ENCODE measurements around the gene TMEM232. TPM values are rescaled to one million over a fixed set of nuclear protein-coding genes. Genes with fewer than 3 reads are reported as not detected.

Gene TMEM232
- total and polyA plus RNA-seq, 2 experiments from 2014 or later = 0.78 to 6.2 TPM

DNA sequence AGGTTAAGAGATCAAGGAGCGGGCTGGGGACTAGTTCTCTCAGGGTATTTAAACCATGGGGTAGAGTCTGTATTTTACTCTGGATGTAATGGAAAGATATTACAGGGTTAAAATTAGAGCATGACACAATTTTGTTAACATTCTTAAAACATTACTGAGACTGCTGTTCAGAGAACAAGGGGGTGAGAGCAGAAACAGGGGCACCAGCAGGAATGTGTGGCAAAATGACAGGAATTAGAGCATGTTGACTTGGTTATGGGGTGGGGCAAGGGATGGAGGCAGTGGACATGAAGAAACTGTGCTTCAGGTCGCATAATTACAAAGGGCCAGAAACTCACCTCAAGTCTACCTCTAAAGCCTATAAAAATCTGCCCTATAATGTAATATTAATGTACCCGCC, 75.0 kb downstream of the TMEM232 start:
- 64 to 73% methylated on average over 3 of the region's 3 CpGs for whole genome bisulfite sequencing, 2 experiments (ENCODE audit: low coverage in 1 of 2, low lambda C conversion rate in 2 of 2, missing lambda C conversion rate in 2 of 2)
- Histone ChIP-seq H3K27ac (no peak overlapping the region), H3K27me3 (replicated peaks; ENCODE audit: insufficient read depth) (no peaks in the 10 kb centered on the region), H2AFZ (peak overlapping the region; percentile 51; the same call in 1 of the 2 replicates), H3K4me3 (no peak overlapping the region), H3F3A (ENCODE audit: insufficient read depth) (no peaks in the 10 kb centered on the region), H3K4me1 (ENCODE audit: insufficient read depth) (peaks cover 13% of the 10 kb centered on the region), H3K9me2 (ENCODE audit: insufficient read depth) (no peaks in the 10 kb centered on the region), H3K36me3 (ENCODE audit: low read depth) (no peaks in the 10 kb centered on the region), H3K4me2 (ENCODE audit: unreplicated experiment) (peak overlapping the region; percentile 14), H3K79me2 (ENCODE audit: insufficient read depth) (no peaks in the 10 kb centered on the region), H4K20me1 (ENCODE audit: insufficient read depth) (no peaks in the 10 kb centered on the region), H3K9me3 (ENCODE audit: low read depth) (no peaks in the 10 kb centered on the region), H3K9ac (no peak overlapping the region)
- TF ChIP-seq EZH2phosphoT487 (IDR thresholded peaks at IDR 0.05; ENCODE audit: insufficient read depth, low read depth) (no peak), EZH2 (IDR thresholded peaks at IDR 0.05; ENCODE audit: insufficient read depth, poor library complexity, severe bottlenecking) (no peak)
- in situ Hi-C loops (cut with MboI) = no loop called here
- DNase-seq = peak; percentile 20

DNA sequence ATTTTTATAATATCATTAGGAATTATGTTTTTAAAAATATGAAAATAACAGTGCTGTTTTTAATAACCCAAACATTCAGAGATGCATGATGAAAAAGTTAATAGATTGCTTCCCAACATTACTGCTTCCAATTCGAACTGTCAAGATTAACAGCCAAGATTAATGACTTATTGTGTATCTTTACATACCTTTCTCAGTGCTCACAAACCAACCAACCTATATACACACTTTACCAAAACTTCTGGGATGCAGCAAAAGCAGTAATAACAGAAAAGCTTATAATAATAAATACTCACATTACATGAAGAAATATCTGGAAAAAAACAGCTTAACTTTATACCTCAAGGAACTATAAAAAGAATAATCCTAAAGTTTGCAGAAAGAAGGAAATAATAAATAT, 82.1 kb downstream of the TMEM232 start:
- Histone ChIP-seq H3K9me3 (ENCODE audit: low read depth) (no peaks in the 10 kb centered on the region), H3K36me3 (ENCODE audit: low read depth) (no peaks in the 10 kb centered on the region), H3K9ac (no peak overlapping the region), H3K4me2 (ENCODE audit: unreplicated experiment) (no peak overlapping the region), H3K4me1 (ENCODE audit: insufficient read depth) (no peaks in the 10 kb centered on the region), H3K79me2 (ENCODE audit: insufficient read depth) (no peaks in the 10 kb centered on the region), H2AFZ (no peak overlapping the region), H3K9me2 (ENCODE audit: insufficient read depth) (no peaks in the 10 kb centered on the region), H4K20me1 (ENCODE audit: insufficient read depth) (no peaks in the 10 kb centered on the region), H3K4me3 (no peak overlapping the region), H3F3A (ENCODE audit: insufficient read depth) (no peaks in the 10 kb centered on the region), H3K27me3 (replicated peaks; ENCODE audit: insufficient read depth) (no peaks in the 10 kb centered on the region), H3K27ac (no peak overlapping the region)
- WGBS, 2 experiments (ENCODE audit: low coverage in 1 of 2, low lambda C conversion rate in 2 of 2, missing lambda C conversion rate in 2 of 2) = 28 to 30% methylated on average over 1 of the region's 1 CpG
- TF ChIP-seq EZH2 (IDR thresholded peaks at IDR 0.05; ENCODE audit: insufficient read depth, poor library complexity, severe bottlenecking) = no peak
- no peak for TF ChIP-seq EZH2phosphoT487 (IDR thresholded peaks at IDR 0.05; ENCODE audit: insufficient read depth, low read depth)
- in situ Hi-C loops (cut with MboI) = no loop called here
- no peak for DNase-seq

- TF ChIP-seq EZH2 (IDR thresholded peaks at IDR 0.05; ENCODE audit: insufficient read depth, poor library complexity, severe bottlenecking) = no peak
- no peak for TF ChIP-seq EZH2phosphoT487 (IDR thresholded peaks at IDR 0.05; ENCODE audit: insufficient read depth, low read depth)
- H3K9me2 ChIP-seq (ENCODE audit: insufficient read depth) = peaks cover 2% of the 10 kb centered on the region; the same call in 1 of the 2 replicates
- H3K9ac ChIP-seq = no peak overlapping the region
- H2AFZ ChIP-seq = no peak overlapping the region
- H3K9me3 ChIP-seq (ENCODE audit: low read depth) = no peaks in the 10 kb centered on the region
- H3K4me1 ChIP-seq (ENCODE audit: insufficient read depth) = no peaks in the 10 kb centered on the region
- H3K4me2 ChIP-seq (ENCODE audit: unreplicated experiment) = no peak overlapping the region
- no peak overlapping the region for H3K27ac ChIP-seq
- no peaks in the 10 kb centered on the region for H3K36me3 ChIP-seq (ENCODE audit: low read depth)
- in situ Hi-C loops (cut with MboI) = no loop called here
- no peak overlapping the region for H3K4me3 ChIP-seq
- peak; percentile 4 for DNase-seq
- no peaks in the 10 kb centered on the region for H3K27me3 ChIP-seq (replicated peaks; ENCODE audit: insufficient read depth)
- no peaks in the 10 kb centered on the region for H4K20me1 ChIP-seq (ENCODE audit: insufficient read depth)
- no peaks in the 10 kb centered on the region for H3K79me2 ChIP-seq (ENCODE audit: insufficient read depth)
- 84 to 88% methylated on average over 3 of the region's 3 CpGs for WGBS, 2 experiments (ENCODE audit: low coverage in 1 of 2, low lambda C conversion rate in 2 of 2, missing lambda C conversion rate in 2 of 2)
- no peaks in the 10 kb centered on the region for H3F3A ChIP-seq (ENCODE audit: insufficient read depth)
Observed at GRCh38 chr5:110638970-110639902, 87.2 kb downstream of the TMEM232 start.

- Histone ChIP-seq H4K20me1 (ENCODE audit: insufficient read depth) (no peaks in the 10 kb centered on the region), H3K36me3 (ENCODE audit: low read depth) (no peaks in the 10 kb centered on the region), H3K9me2 (ENCODE audit: insufficient read depth) (peaks cover 4% of the 10 kb centered on the region; the same call in 1 of the 2 replicates), H3K9ac (no peak overlapping the region), H2AFZ (no peak overlapping the region), H3K4me1 (ENCODE audit: insufficient read depth) (no peaks in the 10 kb centered on the region), H3F3A (ENCODE audit: insufficient read depth) (no peaks in the 10 kb centered on the region), H3K27ac (no peak overlapping the region), H3K9me3 (ENCODE audit: low read depth) (no peaks in the 10 kb centered on the region), H3K4me2 (ENCODE audit: unreplicated experiment) (no peak overlapping the region), H3K79me2 (ENCODE audit: insufficient read depth) (no peaks in the 10 kb centered on the region), H3K27me3 (replicated peaks; ENCODE audit: insufficient read depth) (no peaks in the 10 kb centered on the region), H3K4me3 (no peak overlapping the region)
- no peak for DNase-seq
- in situ Hi-C loops (cut with MboI) = no loop called here
- TF ChIP-seq EZH2phosphoT487 (IDR thresholded peaks at IDR 0.05; ENCODE audit: insufficient read depth, low read depth) (no peak), EZH2 (IDR thresholded peaks at IDR 0.05; ENCODE audit: insufficient read depth, poor library complexity, severe bottlenecking) (no peak)
Observed at GRCh38 chr5:110634475-110634874, 92.0 kb downstream of the TMEM232 start.

Data from GM23248 (cell line).